MG63 (cell line): ENCODE measurements around the gene BARHL1. TPM values are rescaled to one million over a fixed set of nuclear protein-coding genes. Genes with fewer than 3 reads are reported as not detected.

ENCODE experiments used
- DNase-seq: peaks from one replicate; pipeline ENCODE4 v3.0.0-alpha.2; 2020
- H3K27me3 ChIP-seq: fragments of 250-450 bp; sonication (Bioruptor Pico); 2 replicates; pipeline ENCODE4 v1.5.1; 2020; ENCODE audit warnings: mild to moderate bottlenecking, moderate library complexity
- H3K36me3 ChIP-seq: fragments of 250-450 bp; sonication (Bioruptor Pico); 2 replicates; pipeline ENCODE4 v1.5.1; 2020; ENCODE audit warnings: mild to moderate bottlenecking, moderate library complexity
- H3K4me3 ChIP-seq: fragments of 250-450 bp; sonication (Bioruptor Pico); 2 replicates; pipeline ENCODE4 v1.5.1; 2020; ENCODE audit warnings: mild to moderate bottlenecking, moderate library complexity
- H3K9me3 ChIP-seq: fragments of 250-450 bp; sonication (Bioruptor Pico); 2 replicates; pipeline ENCODE4 v1.5.1; 2020; ENCODE audit warnings: mild to moderate bottlenecking, moderate library complexity
- total RNA-seq: library from RNA; depleted of rRNA; stranded (reverse); fragments of >200 nt; shearing (Covaris generic); gene quantifications from 2 replicates; pipeline ENCODE4 v1.2.3, GENCODE V29; 2014; ENCODE audit warnings: low replicate concordance

The BARHL1 gene
- total RNA-seq, 1 experiment from 2014 or later = not detected

DNA sequence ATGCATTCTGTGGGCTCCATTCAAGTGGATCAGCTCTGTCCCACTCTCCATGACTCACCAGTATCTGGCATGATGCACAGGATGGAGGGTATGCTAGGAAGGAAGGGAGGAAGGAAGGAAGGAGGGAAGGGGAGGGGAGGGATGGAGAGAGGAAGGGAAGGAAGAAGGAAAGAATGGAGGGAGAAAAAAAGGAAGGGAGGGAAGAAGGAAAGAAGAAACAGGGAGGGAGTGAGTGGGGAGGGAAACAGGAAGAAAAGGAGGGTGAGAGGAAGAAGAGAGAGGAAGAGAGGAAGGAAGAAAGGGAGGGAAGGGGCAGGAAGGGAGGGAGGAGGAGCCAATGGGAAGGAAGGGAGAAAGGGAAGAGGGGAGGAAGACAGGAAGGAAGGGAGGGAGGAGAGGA, 5.3 kb upstream of the BARHL1 start:
- H3K4me3 ChIP-seq = no peak overlapping the region
- H3K36me3 ChIP-seq = no peaks in the 10 kb centered on the region
- no peaks in the 10 kb centered on the region for H3K9me3 ChIP-seq
- DNase-seq = no peak
- peaks cover 50% of the 10 kb centered on the region for H3K27me3 ChIP-seq

DNA sequence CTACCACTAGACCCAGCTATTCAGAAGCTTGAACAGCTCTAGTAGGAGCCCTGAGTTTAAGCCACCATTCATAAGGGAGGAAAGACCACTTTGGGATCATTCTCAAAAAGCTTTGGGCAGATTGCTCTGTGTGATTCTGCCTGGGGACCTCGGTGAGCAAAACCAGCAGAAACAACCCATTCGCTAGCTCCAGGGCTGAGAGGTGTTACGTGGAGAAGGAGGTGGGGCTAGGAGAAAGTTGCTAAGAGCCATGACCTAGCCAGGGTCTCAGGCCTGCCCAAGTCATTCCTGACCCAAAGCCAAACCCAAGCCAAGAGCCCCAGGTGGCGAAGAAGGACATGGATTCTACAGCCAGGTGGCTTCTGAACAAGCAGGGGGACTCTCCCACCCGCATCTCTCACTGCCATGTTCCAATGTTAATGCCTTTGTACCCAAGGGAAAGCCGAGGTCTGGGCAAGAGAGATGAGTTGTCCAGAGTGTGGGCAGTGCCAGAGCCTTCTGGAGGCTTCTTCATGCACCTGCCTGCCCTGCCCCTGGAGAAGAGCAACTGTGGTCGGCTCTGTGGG, 4.0 kb upstream of the BARHL1 start:
- Histone ChIP-seq H3K27me3 (peaks cover 61% of the 10 kb centered on the region), H3K36me3 (no peaks in the 10 kb centered on the region), H3K4me3 (no peak overlapping the region), H3K9me3 (no peaks in the 10 kb centered on the region)
- DNase-seq = no peak

DNA sequence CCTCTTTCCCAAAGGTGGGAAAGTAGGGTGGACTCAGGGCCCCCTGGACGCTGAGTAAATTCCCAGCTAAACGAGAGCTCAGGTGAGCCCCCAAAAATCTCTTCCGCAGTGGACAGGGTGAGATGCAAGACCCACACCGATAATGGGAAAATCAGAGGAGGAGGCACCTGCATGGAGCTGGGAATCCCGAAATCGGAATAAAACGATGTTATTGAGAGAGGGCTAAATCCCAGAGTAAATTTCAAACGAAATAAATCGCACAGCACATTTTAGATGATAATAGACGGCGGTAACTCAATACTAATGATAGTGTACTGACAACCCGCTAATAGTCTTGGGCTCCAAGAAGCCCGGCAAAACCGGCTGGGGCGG, 3.0 kb upstream of the BARHL1 start:
- no peak for DNase-seq
- peaks cover 69% of the 10 kb centered on the region for H3K27me3 ChIP-seq

DNA sequence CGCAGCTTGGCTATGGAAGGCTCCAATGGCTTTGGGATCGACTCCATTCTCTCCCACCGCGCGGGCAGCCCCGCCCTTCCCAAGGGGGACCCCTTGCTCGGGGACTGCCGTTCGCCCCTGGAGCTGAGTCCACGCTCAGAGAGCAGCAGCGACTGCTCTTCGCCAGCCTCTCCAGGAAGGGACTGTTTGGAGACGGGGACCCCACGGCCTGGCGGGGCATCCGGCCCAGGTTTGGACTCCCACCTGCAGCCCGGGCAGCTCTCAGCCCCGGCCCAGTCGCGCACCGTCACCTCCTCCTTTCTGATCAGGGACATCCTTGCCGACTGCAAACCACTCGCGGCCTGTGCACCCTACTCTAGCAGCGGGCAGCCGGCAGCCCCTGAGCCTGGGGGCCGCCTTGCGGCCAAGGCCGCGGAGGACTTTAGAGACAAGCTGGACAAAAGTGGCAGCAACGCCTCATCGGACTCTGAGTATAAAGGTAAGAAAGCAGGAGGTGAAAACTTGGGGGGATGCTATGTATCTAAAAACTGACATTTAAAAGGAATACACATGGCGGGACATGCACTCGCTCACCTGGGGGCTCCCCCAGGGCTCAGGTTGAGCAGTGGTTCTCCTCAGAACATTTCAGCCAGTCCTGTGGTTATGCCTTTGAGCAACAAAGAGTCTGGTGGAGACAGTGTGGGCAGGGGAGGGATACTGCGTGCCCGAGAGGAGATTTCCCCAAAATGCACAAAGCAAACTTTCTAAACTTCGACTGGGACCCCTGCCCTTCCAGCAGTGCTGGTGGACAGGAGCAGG, 579 bp downstream of the BARHL1 start:
- no peak for DNase-seq
- Histone ChIP-seq H3K27me3 (peaks cover 88% of the 10 kb centered on the region), H3K36me3 (no peaks in the 10 kb centered on the region), H3K9me3 (no peaks in the 10 kb centered on the region), H3K4me3 (no peak overlapping the region)

More for the DNA sequence above, 3.0 kb upstream of the BARHL1 start:
- Histone ChIP-seq H3K9me3 (no peaks in the 10 kb centered on the region), H3K36me3 (no peaks in the 10 kb centered on the region), H3K4me3 (no peak overlapping the region)

DNA sequence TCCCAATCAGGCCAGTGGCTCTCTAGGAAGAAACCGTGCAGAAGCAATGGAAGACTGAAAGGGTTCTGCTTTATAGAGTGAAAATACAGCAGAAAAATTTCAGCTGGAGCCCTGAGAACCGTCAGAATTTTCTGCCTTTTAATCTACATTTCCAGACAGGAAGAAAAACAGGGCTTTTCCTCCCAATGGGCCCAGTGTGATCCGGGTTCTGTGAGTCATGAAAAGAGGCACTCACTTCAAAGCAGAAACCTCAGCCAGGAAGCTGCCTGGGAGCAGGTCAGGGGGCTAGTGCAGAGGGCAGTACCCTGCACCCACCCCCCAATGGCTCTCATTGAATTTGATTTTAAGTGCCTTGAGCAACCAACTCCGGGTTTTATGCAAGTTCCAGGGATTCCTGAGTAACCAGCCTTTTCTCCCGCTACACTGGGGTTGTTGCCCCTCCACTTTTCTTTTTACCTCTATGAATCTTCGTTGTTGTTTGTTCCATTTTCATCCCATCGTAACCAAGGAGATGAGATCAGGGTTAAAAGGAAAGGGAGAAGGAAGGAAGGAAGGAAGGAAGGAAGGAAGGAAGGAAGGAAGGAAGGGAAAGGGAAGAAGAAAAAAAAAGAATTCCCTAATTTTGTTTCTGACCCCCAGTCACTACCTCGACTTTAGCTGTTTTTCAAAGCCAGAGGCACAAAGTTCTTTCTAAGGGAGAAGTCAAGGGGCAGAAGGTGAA, 1.3 kb downstream of the BARHL1 start:
- DNase-seq = no peak
- Histone ChIP-seq H3K9me3 (no peaks in the 10 kb centered on the region), H3K36me3 (no peaks in the 10 kb centered on the region), H3K4me3 (no peak overlapping the region), H3K27me3 (peaks cover 81% of the 10 kb centered on the region)

DNA sequence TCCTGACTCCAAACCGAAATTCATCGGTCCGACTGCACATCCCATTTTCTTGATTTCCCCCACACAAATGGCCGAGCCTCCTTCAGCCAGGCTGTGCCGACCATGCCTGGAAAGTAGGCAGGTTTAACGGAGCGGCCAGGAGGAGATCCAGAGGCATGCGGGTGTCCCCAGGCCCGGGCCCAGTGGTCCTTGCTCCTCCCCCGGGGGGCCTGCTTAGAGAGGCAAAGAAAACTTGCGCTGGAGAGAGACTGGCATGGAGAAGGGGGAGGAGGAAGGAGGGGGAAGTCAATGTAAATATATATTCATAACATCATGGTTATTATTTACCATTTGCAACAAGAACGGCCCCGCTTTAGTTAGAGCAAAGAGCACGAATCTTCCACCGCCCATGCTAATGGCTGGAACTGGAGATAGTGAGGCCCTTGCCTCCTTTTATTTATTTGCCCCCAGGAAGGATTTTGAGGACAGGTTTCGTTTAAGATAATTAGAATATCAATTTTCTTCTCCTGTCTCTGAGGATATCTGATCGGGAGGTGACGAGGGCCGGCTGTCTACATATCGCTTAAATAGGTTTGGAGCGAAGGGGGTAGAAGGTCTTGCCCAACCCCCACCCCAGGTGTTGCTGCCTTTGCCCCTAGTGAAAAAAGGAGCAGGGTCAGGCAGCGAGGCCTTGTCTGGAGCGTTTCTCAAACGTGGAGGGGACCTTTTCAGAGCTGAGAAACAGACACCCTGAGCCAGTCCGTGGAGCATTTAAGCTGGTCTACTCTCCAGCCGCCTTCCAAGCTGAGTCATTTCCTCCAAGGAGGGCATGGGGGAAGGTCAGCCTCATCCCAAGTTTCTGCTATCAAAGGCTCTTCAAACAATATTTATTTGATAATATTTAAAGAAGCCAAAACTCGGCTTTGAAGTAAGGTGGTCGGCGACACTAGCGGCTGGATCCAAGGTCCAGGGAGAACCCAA, 2.5 kb downstream of the BARHL1 start:
- H3K27me3 ChIP-seq = peaks cover 78% of the 10 kb centered on the region
- peak; percentile 33 for DNase-seq
- H3K4me3 ChIP-seq = no peak overlapping the region
- no peaks in the 10 kb centered on the region for H3K9me3 ChIP-seq
- H3K36me3 ChIP-seq = no peaks in the 10 kb centered on the region

DNA sequence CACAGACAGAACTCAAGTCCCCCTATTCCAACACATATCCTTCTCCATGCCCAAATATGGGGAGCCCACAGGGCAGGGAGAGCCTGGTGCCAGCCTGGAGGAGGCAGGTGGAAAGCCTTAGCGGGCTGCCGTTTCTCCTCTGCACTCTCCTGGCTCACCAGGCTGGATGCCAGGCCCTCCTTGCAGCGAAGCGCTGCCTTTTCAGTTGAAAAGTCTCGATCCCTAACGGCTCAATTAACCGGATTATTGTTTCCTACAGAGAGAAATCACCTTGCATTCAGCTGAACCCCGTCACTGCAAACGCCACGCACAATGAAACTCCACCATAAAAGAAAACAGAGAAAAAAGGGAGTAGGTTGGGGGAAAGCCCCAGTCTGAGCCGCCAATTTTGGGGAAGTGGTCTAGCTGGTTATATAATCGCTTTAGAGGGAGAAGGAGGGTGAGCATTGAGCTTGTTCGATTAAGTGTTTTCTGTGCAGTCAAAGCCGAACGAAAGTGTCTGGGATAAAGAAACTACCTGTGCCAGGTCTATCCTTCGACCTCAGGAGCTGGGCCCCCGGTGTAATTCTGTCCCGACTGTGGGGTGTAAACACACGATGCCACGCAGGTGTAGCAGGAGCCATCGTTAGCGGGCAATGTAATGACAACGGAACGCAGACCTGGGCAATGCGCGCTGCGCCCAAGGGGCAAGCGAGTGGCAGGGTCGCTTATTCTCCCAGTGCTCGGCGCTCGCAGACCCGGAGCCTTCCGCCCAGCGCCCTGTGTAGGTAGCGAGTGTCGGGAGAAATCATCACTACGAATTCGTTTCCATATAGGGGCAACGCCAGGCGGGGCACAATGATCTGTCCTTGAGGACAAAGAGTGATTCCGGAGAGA, 3.8 kb downstream of the BARHL1 start:
- H3K4me3 ChIP-seq = no peak overlapping the region
- no peaks in the 10 kb centered on the region for H3K9me3 ChIP-seq
- H3K36me3 ChIP-seq = no peaks in the 10 kb centered on the region
- peaks cover 70% of the 10 kb centered on the region for H3K27me3 ChIP-seq
- no peak for DNase-seq

DNA sequence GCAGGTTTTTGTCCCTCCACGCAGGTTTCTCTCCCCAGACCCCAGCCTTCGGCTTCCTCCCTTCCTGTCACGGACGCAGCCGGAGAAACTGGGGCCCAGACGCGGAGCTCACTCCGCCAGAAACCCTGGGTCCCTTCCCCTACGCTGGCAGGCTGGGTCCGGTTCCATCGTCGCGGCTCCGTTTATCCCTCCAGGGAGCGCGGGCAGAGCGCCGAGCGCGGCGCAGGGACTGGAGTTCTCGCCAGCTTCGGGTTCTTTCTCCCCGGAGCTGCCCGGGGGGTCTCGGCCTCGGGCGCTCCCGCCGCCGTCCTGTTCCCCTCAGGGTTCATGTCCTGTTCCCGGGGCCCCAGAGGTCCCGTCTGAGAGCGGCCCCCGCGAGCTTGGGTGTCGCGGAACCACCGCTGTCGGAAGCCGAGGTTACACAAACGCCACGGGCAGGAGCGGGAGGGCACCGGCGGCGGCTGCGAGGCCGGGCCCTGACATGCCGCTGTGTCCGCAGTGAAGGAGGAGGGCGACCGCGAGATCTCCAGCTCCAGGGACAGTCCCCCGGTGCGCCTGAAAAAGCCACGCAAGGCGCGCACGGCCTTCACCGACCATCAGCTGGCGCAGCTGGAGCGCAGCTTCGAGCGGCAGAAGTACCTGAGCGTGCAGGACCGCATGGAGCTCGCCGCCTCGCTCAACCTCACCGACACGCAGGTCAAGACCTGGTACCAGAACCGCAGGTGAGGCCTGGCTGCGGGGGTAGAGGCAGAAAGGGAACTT, 4.6 kb downstream of the BARHL1 start:
- Histone ChIP-seq H3K4me3 (no peak overlapping the region), H3K27me3 (peaks cover 63% of the 10 kb centered on the region)
- DNase-seq = no peak

GRCh38 chr9:132587592-132587955, 5.2 kb downstream of the BARHL1 start:
- H3K9me3 ChIP-seq = no peaks in the 10 kb centered on the region
- H3K36me3 ChIP-seq = no peaks in the 10 kb centered on the region
- peaks cover 59% of the 10 kb centered on the region for H3K27me3 ChIP-seq
- no peak for DNase-seq
- H3K4me3 ChIP-seq = no peak overlapping the region

More for the DNA sequence above, 4.6 kb downstream of the BARHL1 start:
- H3K9me3 ChIP-seq = no peaks in the 10 kb centered on the region
- H3K36me3 ChIP-seq = no peaks in the 10 kb centered on the region

DNA sequence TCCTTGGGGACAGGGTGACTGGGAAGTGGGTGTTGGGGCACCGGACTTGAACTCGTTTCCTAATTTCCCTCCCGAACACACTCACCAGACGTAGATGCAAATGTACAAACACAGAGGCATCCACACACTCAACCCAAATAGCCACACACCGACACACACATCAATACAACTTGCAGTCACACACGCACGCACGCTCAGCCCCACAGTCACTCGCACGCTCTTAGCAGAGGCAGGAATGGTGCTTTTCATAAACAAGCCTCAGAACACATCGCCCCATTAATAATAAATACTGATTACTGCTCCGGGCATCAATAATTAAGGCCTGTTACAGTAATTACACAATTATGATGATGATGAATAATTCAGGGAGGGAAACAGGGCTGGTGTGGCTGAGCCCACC, 5.7 kb downstream of the BARHL1 start:
- DNase-seq = no peak
- H3K9me3 ChIP-seq = no peaks in the 10 kb centered on the region
- H3K36me3 ChIP-seq = no peaks in the 10 kb centered on the region
- peaks cover 54% of the 10 kb centered on the region for H3K27me3 ChIP-seq
- H3K4me3 ChIP-seq = no peak overlapping the region

- Histone ChIP-seq H3K4me3 (no peak overlapping the region), H3K27me3 (peaks cover 49% of the 10 kb centered on the region), H3K9me3 (no peaks in the 10 kb centered on the region), H3K36me3 (no peaks in the 10 kb centered on the region)
- no peak for DNase-seq
Measured at GRCh38 chr9:132588501-132589147, 6.2 kb downstream of the BARHL1 start.

- H3K4me3 ChIP-seq = no peak overlapping the region
- H3K27me3 ChIP-seq = peaks cover 43% of the 10 kb centered on the region
- DNase-seq = no peak
- H3K9me3 ChIP-seq = no peaks in the 10 kb centered on the region
- no peaks in the 10 kb centered on the region; the same call in 1 of the 2 replicates for H3K36me3 ChIP-seq
Measured at GRCh38 chr9:132589148-132590036, 7.0 kb downstream of the BARHL1 start.

GRCh38 chr9:132590037-132590317, 7.6 kb downstream of the BARHL1 start:
- H3K27me3 ChIP-seq = peaks cover 40% of the 10 kb centered on the region
- H3K4me3 ChIP-seq = no peak overlapping the region
- H3K36me3 ChIP-seq = peaks cover 2% of the 10 kb centered on the region; the same call in 1 of the 2 replicates
- DNase-seq = no peak
- no peaks in the 10 kb centered on the region for H3K9me3 ChIP-seq
